ENCODE results near the gene SYCE1.

DNA sequence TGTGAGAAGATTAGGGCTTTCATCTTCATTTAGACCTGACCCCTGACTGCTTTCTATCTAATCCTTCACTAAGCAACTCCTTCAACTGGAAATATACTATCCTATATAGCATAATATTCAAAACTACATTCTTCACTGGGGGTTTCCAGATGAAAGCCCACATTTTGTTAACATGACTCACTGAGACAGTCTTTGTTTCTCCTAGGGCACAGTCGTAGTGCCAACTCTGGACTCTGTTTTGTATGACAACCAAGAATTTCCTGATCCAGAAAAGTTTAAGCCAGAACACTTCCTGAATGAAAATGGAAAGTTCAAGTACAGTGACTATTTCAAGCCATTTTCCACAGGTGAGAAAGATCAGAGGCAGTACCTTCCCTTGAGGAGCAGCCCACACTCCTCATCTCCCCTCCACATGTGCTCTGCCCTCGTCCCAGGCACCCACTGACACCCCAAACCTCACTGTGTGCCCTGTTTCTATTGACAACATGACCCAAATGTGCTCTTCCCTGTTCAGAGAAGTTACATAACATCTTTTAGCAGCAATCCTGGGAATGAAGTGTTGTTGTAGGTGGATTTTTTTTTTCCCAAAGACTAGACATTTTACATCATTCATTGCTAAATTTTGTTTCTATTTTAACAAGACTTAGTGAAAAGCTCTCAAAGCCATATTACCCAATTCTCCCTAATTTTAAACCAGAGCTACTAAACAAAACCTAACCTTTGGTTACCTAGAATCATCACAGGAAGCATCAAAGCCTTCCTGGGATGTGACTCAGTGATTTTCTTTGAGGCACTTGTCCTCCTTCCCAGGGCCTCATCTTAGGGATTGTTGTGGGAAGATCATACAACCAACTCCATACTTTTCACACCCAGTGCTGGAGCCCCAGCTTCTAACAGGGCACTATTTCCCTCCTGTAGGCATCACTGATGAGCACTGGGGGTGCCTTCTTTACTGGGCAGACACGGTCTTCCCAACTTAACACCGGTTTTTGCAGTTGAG, 27.5 kb downstream of the SYCE1 start:
- TF ChIP-seq, protein P1, sequence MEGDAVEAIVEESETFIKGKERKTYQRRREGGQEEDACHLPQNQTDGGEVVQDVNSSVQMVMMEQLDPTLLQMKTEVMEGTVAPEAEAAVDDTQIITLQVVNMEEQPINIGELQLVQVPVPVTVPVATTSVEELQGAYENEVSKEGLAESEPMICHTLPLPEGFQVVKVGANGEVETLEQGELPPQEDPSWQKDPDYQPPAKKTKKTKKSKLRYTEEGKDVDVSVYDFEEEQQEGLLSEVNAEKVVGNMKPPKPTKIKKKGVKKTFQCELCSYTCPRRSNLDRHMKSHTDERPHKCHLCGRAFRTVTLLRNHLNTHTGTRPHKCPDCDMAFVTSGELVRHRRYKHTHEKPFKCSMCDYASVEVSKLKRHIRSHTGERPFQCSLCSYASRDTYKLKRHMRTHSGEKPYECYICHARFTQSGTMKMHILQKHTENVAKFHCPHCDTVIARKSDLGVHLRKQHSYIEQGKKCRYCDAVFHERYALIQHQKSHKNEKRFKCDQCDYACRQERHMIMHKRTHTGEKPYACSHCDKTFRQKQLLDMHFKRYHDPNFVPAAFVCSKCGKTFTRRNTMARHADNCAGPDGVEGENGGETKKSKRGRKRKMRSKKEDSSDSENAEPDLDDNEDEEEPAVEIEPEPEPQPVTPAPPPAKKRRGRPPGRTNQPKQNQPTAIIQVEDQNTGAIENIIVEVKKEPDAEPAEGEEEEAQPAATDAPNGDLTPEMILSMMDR (IDR thresholded peaks at IDR 0.05), result no peak
- TF ChIP-seq POLR2A (IDR thresholded peaks at IDR 0.05) (no peak), POLR2AphosphoS5 (IDR thresholded peaks at IDR 0.05) (no peak)
